PC-3 (cell line): ENCODE results near the gene ZCCHC14. TPM values are rescaled to one million over a fixed set of nuclear protein-coding genes. Genes with fewer than 3 reads are reported as not detected.
"Not testable (repeated sequence)": the region's sequence is repeated elsewhere in the genome, so short reads cannot be mapped to it uniquely, and the experiment has no call there.

Experiments
- ATAC-seq: fragments of 200-7000 bp; cut with Tn5 transposase; 2 replicates; pipeline ENCODE4 v1.9.1; 2020; ENCODE audit warnings: mild to moderate bottlenecking, moderate library complexity
- BruUV-seq: library from RNA; stranded (reverse); fragments of 400-500 nt; replicated peaks from 2 replicates; lab custom pipeline; 2021; lab: Mats Ljungman, UMichigan
- CTCF ChIA-PET: fragments of 300-600 bp; sonication (Branson Sonifier 250); formaldehyde crosslinking; loops from one replicate; lab custom pipeline; 2022; ENCODE audit warnings: antibody characterized with exemption; lab: Charles Lee
- POLR2A ChIA-PET: fragments of 300-600 bp; sonication (Branson Sonifier 250); formaldehyde crosslinking; loops from one replicate; lab custom pipeline; 2022; ENCODE audit warnings: antibody characterized with exemption; ENCODE audit not compliant: unreplicated experiment; lab: Charles Lee
- DNase-seq: peaks from one replicate; pipeline ENCODE4 v3.0.0-alpha.2; 2015
- H2AFZ ChIP-seq: fragments of 300-600 bp; sonication (generic); 2 replicates; pipeline ENCODE4 v1.6.0; 2016; ENCODE audit warnings: antibody characterized with exemption, low read length
- H3F3A ChIP-seq: fragments of 300-600 bp; sonication (generic); one replicate; pipeline ENCODE4 v1.6.0; 2017; ENCODE audit warnings: antibody characterized with exemption, low read length, control low read depth, mild to moderate bottlenecking; ENCODE audit not compliant: unreplicated experiment
- H3K27ac ChIP-seq: fragments of 300-600 bp; sonication (generic); 2 replicates; pipeline ENCODE4 v1.5.1; 2016; ENCODE audit warnings: mild to moderate bottlenecking, low read length
- H3K27me3 ChIP-seq: fragments of 300-600 bp; sonication (generic); 2 replicates; pipeline ENCODE4 v1.6.1; 2016; ENCODE audit warnings: low read length, mixed read lengths
- H3K36me3 ChIP-seq: fragments of 300-600 bp; sonication (generic); 2 replicates; pipeline ENCODE4 v1.6.1; 2016; ENCODE audit warnings: low read depth, mixed run types, low read length, mixed read lengths
- H3K4me1 ChIP-seq: fragments of 300-600 bp; sonication (generic); 2 replicates; pipeline ENCODE4 v1.5.1; 2016; ENCODE audit warnings: low read length; ENCODE audit not compliant: insufficient read depth
- H3K4me2 ChIP-seq: fragments of 300-600 bp; sonication (generic); 2 replicates; pipeline ENCODE4 v1.6.0; 2016; ENCODE audit warnings: low read length
- H3K4me3 ChIP-seq: fragments of 300-600 bp; sonication (generic); 2 replicates; pipeline ENCODE4 v1.5.1; 2016; ENCODE audit warnings: mild to moderate bottlenecking, low read length, mixed read lengths
- H3K79me2 ChIP-seq: fragments of 300-600 bp; sonication (generic); 2 replicates; pipeline ENCODE4 v1.6.1; 2017; ENCODE audit warnings: low read length, mixed read lengths
- H3K9ac ChIP-seq: fragments of 300-600 bp; sonication (generic); 2 replicates; pipeline ENCODE4 v1.6.0; 2016; ENCODE audit warnings: mild to moderate bottlenecking, low read length
- H3K9me2 ChIP-seq: fragments of 300-600 bp; sonication (generic); replicated peaks from 2 replicates; pipeline ENCODE4 v1.6.1; 2016; ENCODE audit warnings: mixed run types, low read length, mixed read lengths
- H3K9me3 ChIP-seq: fragments of 300-600 bp; sonication (generic); 2 replicates; pipeline ENCODE4 v1.6.1; 2016; ENCODE audit warnings: low read length, mixed read lengths
- H4K20me1 ChIP-seq: fragments of 300-600 bp; sonication (generic); 2 replicates; pipeline ENCODE4 v1.6.1; 2016; ENCODE audit warnings: low read length, mixed read lengths
- EZH2 ChIP-seq: fragments of 300-600 bp; sonication (generic); IDR thresholded peaks from one replicate; pipeline ENCODE4 v1.6.1; 2017; ENCODE audit warnings: antibody characterized with exemption, mild to moderate bottlenecking, low read length; ENCODE audit not compliant: unreplicated experiment
- EZH2phosphoT487 ChIP-seq: fragments of 300-600 bp; sonication (generic); IDR thresholded peaks from 2 replicates; pipeline ENCODE4 v1.6.1; 2018; ENCODE audit warnings: mild to moderate bottlenecking, antibody characterized with exemption, low read length, borderline replicate concordance
- intact Hi-C: fragments of 100-400 bp; cut with micrococcal nuclease; formaldehyde crosslinking; loops from 2 replicates; pipeline ENCODE4 v1.9.0; 2023
- total RNA-seq: library from RNA; depleted of rRNA; stranded (reverse); fragments of >200 nt; gene quantifications from 2 replicates; pipeline ENCODE4 v1.2.3, GENCODE V29; 2014
- TF ChIP-seq, protein P1 (sequence below): fragments of 300-600 bp; sonication (generic); conservative IDR thresholded peaks from 2 replicates; pipeline ENCODE4 v1.5.1; 2017; ENCODE audit warnings: antibody characterized with exemption, low read depth, mild to moderate bottlenecking, low read length

Gene ZCCHC14
- total RNA-seq, 1 experiment from 2014 or later: 5.3 TPM

DNA sequence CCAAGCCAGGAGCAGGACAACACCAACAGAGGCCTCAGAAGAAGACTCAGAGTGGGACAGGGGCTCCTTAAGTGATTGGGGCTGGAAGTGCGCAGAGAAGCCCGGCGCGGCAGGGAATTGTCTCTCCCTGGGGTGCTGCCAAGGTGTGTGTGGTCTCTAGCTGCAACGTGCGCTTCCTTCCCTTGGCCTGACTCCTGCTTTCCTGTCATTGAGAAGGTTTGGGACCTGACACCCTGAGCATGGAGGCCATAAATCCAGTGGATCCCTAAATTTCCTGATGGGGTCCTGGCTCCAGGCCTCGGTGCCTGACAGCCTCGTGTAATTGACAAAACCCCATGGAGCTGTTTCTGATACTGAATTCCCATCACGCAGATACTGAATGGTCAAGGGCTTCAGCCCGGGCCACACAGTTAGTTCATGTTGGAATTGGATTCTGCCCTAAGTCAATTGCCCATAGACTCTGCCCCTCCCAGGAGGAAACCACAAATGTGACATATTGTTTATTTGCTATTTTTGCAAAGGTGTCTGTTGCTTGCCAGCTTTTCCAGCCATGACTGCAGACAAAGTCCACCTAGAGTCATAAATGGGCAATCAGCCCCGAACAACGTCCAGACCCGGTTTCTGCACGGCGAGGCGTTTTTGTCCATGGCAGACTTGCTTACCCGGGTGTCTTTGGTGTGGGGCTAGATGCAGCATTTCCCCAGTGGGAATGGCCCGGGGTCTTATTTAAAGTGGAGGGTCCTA lies 4.4 kb upstream of the ZCCHC14 start:
- POLR2A ChIA-PET, CTCF ChIA-PET, H4K20me1 ChIP-seq, BruUV-seq, H3K4me2 ChIP-seq, H3K4me3 ChIP-seq, H3K36me3 ChIP-seq, intact Hi-C loops, H3K9ac ChIP-seq, ATAC-seq, DNase-seq, H3K27me3 ChIP-seq, H3K27ac ChIP-seq, H3K9me2 ChIP-seq, H3F3A ChIP-seq, H3K9me3 ChIP-seq, H3K79me2 ChIP-seq, H2AFZ ChIP-seq: not testable (repeated sequence)
- peaks cover 14% of the 10 kb centered on the region for H3K4me1 ChIP-seq

DNA sequence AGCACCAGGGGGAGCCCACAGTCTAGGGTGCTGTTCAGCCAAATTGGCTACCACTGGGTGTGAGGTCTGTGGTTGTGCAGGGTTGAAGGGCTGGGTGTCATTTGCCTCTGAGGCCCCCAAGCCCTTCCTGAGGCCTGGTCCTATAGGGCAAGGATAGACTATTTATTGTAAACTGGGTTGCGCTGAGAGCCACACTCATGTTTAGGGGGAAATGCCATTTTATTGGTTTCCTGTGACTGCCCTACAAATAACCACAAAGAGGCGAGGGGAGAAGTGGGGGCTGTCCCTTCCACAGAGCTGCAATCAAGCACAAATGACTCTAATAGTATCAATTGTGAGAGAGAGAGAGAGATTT lies 3.6 kb upstream of the ZCCHC14 start:
- ChIA-PET POLR2A (no interaction called here), CTCF (no interaction called here)
- Histone ChIP-seq H3K36me3 (no peaks in the 10 kb centered on the region), H3K4me2 (no peak overlapping the region), H3K27me3 (no peaks in the 10 kb centered on the region), H3K79me2 (peaks cover 5% of the 10 kb centered on the region), H3K4me3 (no peak overlapping the region), H2AFZ (no peak overlapping the region), H3K9ac (no peak overlapping the region), H3K27ac (no peak overlapping the region), H3K9me2 (no peaks in the 10 kb centered on the region), H3K9me3 (no peaks in the 10 kb centered on the region), H4K20me1 (no peaks in the 10 kb centered on the region; the same call in 1 of the 2 replicates), H3F3A (no peaks in the 10 kb centered on the region), H3K4me1 (peaks cover 14% of the 10 kb centered on the region)
- intact Hi-C loops: no loop called here
- DNase-seq (no peak), ATAC-seq (no peak)
- BruUV-seq: no TSS peak
- no peak for TF ChIP-seq EZH2phosphoT487
- TF ChIP-seq, protein P1, sequence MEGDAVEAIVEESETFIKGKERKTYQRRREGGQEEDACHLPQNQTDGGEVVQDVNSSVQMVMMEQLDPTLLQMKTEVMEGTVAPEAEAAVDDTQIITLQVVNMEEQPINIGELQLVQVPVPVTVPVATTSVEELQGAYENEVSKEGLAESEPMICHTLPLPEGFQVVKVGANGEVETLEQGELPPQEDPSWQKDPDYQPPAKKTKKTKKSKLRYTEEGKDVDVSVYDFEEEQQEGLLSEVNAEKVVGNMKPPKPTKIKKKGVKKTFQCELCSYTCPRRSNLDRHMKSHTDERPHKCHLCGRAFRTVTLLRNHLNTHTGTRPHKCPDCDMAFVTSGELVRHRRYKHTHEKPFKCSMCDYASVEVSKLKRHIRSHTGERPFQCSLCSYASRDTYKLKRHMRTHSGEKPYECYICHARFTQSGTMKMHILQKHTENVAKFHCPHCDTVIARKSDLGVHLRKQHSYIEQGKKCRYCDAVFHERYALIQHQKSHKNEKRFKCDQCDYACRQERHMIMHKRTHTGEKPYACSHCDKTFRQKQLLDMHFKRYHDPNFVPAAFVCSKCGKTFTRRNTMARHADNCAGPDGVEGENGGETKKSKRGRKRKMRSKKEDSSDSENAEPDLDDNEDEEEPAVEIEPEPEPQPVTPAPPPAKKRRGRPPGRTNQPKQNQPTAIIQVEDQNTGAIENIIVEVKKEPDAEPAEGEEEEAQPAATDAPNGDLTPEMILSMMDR: no peak
- TF ChIP-seq EZH2: no peak

DNA sequence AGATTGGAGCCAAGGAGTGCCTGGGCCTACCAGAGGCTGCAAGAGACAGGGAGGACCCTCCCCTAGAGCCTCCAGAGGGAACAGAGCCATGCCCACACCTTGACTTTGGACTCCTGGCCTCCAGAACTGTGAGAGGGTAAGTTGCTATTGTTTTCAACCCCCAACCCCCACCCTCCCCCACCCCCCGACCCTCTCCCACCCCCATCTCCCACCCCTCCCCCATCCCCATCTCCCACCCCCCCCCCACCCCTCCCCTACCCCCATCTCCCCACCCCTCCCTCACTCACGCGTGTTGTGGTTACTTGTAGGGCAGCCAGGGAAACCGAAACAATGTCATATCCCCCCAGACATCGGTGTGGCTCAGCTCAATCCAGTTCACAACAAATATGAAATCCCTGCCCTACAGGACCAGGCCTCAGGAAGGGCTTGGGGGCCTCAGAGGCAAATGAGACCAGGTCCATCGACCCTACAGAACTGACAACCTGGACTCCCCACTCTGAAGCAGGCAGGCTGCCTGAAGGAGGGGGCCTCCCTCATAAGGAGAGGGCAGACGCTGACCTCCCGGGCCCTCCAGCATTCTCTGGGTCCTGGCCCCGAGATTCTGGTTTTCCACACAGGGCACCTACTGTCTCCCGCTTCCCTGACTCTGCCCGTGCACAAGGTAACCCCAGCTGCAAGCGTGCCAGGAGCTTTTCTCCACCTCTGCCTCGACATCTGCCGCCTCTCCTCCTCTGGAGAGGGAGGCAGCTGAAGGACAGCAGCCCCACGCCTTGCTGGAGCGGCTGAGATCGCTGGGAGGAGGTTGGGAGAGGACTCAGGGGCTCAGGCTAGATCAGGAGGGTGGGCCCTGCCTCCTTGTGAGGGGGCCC lies 3.0 kb upstream of the ZCCHC14 start:
- H3F3A ChIP-seq: no peaks in the 10 kb centered on the region
- intact Hi-C loops: no loop called here
- H3K9me2 ChIP-seq: no peaks in the 10 kb centered on the region
- no peak for ATAC-seq
- DNase-seq: no peak
- BruUV-seq: no TSS peak
- TF ChIP-seq, protein P1: no peak
- TF ChIP-seq EZH2 (no peak), EZH2phosphoT487 (no peak)
- H3K79me2 ChIP-seq: peaks cover 11% of the 10 kb centered on the region
- CTCF ChIA-PET: no interaction called here
- POLR2A ChIA-PET: no interaction called here
- H3K27me3 ChIP-seq: no peaks in the 10 kb centered on the region
- H3K9me3 ChIP-seq: no peaks in the 10 kb centered on the region
- peaks cover 14% of the 10 kb centered on the region for H3K4me1 ChIP-seq
- H3K36me3 ChIP-seq: no peaks in the 10 kb centered on the region
- no peak overlapping the region for H3K9ac ChIP-seq
- no peak overlapping the region for H3K27ac ChIP-seq
- no peak overlapping the region for H3K4me3 ChIP-seq
- H2AFZ ChIP-seq: no peak overlapping the region
- no peaks in the 10 kb centered on the region; the same call in 1 of the 2 replicates for H4K20me1 ChIP-seq
- no peak overlapping the region for H3K4me2 ChIP-seq
